HepG2 (cell line): Measurements from ENCODE around the gene HNRNPUL1.

ENCODE experiments used
- PHF21A ChIP-seq: sonication (generic); formaldehyde crosslinking; IDR thresholded peaks from 2 replicates; pipeline ENCODE4 v1.5.0; 2020; ENCODE audit warnings: mild to moderate bottlenecking, missing genetic modification reagents
- SRSF1 ChIP-seq: fragments of 200-400 bp; formaldehyde crosslinking; optimal IDR thresholded peaks from 2 replicates; pipeline ENCODE3; 2017; ENCODE audit warnings: mild to moderate bottlenecking, low read depth, low read length, moderate library complexity
- ZNF616 ChIP-seq: sonication (generic); formaldehyde crosslinking; IDR thresholded peaks from 2 replicates; pipeline ENCODE4 v1.5.0; 2020; ENCODE audit warnings: low read depth, mild to moderate bottlenecking, missing genetic modification reagents
- ZNF652 ChIP-seq: IDR thresholded peaks from 2 replicates; pipeline ENCODE4 v1.6.1; 2016; ENCODE audit warnings: low read depth, borderline replicate concordance
- ZNF777 ChIP-seq: sonication (generic); formaldehyde crosslinking; IDR thresholded peaks from 2 replicates; pipeline ENCODE4 v1.4.0; 2020; ENCODE audit warnings: missing genetic modification reagents
- ZNF850 ChIP-seq: sonication (generic); formaldehyde crosslinking; conservative IDR thresholded peaks from 2 replicates; pipeline ENCODE4 v1.9.0; 2021; ENCODE audit warnings: mild to moderate bottlenecking, missing genetic modification reagents
- ZSCAN29 ChIP-seq: sonication (generic); formaldehyde crosslinking; conservative IDR thresholded peaks from 2 replicates; pipeline ENCODE4 v1.4.0; 2020; ENCODE audit warnings: mild to moderate bottlenecking, missing genetic modification reagents
- TF ChIP-seq, protein P1 (sequence below): sonication (generic); formaldehyde crosslinking; IDR thresholded peaks from 2 replicates; pipeline ENCODE4 v1.5.0; 2020; ENCODE audit warnings: mild to moderate bottlenecking, missing genetic modification reagents, moderate library complexity
- TF ChIP-seq, protein P2 (sequence below): sonication (generic); formaldehyde crosslinking; IDR thresholded peaks from 2 replicates; pipeline ENCODE4 v1.9.0; 2021; ENCODE audit warnings: missing genetic modification reagents, borderline replicate concordance

DNA sequence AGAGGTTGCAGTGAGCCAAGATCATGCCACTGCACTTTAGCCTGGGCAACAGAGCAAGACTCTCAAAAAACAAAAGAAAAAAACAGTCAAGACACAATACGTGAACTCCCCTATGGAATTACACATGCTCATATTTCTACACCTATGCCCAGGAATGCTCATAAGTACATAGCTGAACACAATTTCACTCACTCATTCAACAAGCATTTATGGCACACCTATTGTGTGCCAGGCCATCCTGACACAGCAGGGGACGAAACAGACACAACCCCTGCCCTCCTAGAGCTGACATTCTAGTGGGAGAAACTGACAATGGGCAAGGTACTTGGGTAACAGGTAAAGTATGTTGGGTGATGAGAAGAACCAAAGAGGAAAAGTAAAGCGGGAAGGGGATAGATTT, 35.7 kb upstream of the HNRNPUL1 start:
- no peak for TF ChIP-seq ZSCAN29 (CRISPR knock-in tag)
- TF ChIP-seq ZNF652 (CRISPR knock-in tag), result no peak
- no peak for TF ChIP-seq SRSF1
- TF ChIP-seq, protein P1, sequence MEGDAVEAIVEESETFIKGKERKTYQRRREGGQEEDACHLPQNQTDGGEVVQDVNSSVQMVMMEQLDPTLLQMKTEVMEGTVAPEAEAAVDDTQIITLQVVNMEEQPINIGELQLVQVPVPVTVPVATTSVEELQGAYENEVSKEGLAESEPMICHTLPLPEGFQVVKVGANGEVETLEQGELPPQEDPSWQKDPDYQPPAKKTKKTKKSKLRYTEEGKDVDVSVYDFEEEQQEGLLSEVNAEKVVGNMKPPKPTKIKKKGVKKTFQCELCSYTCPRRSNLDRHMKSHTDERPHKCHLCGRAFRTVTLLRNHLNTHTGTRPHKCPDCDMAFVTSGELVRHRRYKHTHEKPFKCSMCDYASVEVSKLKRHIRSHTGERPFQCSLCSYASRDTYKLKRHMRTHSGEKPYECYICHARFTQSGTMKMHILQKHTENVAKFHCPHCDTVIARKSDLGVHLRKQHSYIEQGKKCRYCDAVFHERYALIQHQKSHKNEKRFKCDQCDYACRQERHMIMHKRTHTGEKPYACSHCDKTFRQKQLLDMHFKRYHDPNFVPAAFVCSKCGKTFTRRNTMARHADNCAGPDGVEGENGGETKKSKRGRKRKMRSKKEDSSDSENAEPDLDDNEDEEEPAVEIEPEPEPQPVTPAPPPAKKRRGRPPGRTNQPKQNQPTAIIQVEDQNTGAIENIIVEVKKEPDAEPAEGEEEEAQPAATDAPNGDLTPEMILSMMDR, result no peak
- no peak for TF ChIP-seq ZNF616 (CRISPR knock-in tag)
- TF ChIP-seq, protein P2, sequence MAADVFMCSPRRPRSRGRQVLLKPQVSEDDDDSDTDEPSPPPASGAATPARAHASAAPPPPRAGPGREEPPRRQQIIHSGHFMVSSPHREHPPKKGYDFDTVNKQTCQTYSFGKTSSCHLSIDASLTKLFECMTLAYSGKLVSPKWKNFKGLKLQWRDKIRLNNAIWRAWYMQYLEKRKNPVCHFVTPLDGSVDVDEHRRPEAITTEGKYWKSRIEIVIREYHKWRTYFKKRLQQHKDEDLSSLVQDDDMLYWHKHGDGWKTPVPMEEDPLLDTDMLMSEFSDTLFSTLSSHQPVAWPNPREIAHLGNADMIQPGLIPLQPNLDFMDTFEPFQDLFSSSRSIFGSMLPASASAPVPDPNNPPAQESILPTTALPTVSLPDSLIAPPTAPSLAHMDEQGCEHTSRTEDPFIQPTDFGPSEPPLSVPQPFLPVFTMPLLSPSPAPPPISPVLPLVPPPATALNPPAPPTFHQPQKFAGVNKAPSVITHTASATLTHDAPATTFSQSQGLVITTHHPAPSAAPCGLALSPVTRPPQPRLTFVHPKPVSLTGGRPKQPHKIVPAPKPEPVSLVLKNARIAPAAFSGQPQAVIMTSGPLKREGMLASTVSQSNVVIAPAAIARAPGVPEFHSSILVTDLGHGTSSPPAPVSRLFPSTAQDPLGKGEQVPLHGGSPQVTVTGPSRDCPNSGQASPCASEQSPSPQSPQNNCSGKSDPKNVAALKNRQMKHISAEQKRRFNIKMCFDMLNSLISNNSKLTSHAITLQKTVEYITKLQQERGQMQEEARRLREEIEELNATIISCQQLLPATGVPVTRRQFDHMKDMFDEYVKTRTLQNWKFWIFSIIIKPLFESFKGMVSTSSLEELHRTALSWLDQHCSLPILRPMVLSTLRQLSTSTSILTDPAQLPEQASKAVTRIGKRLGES (CRISPR knock-in tag), result no peak
- no peak for TF ChIP-seq PHF21A
- no peak for TF ChIP-seq ZNF777
- no peak for TF ChIP-seq ZNF850
